Esophagus squamous epithelium (tissue), 5 donors: ENCODE measurements around the gene GGCT. TPM values are rescaled to one million over a fixed set of nuclear protein-coding genes. Genes with fewer than 3 reads are reported as not detected.

Experiments
- DNase-seq: peaks from one replicate; lab custom pipeline; 2025; lab: John Stamatoyannopoulos, UW
- H3K27ac ChIP-seq, 4 donors: fragments of 200-600 bp; sonication (generic); one replicate each; pipeline ENCODE4 v1.5.1; 2016 to 2019; ENCODE audit warnings: mild to moderate bottlenecking in 1 of 4
- H3K27me3 ChIP-seq, 4 donors: fragments of 200-600 bp; sonication (generic); 1 replicate in 3 of 4; 2 replicates in 1 of 4; pipeline versions ENCODE4 v1.5.1 to v1.6.0; 2017 to 2021; ENCODE audit warnings: antibody characterized with exemption in 1 of 4
- H3K36me3 ChIP-seq, 3 donors: fragments of 200-600 bp; sonication (generic); one replicate each; pipeline ENCODE4 v1.5.1; 2016 to 2019
- H3K4me1 ChIP-seq, 3 donors: fragments of 200-600 bp; sonication (generic); one replicate each; pipeline ENCODE4 v1.5.1; 2017 to 2019
- H3K4me3 ChIP-seq, 4 donors: fragments of 200-600 bp; sonication (generic); 1 replicate in 3 of 4; 2 replicates in 1 of 4; pipeline ENCODE4 v1.5.1; 2016 to 2019; ENCODE audit warnings: mild to moderate bottlenecking in 2 of 4, moderate library complexity in 1 of 4
- H3K9me3 ChIP-seq, 3 donors: fragments of 200-600 bp; sonication (generic); one replicate each; pipeline ENCODE4 v1.5.1; 2016 to 2019
- CTCF ChIP-seq, 6 experiments: fragments of 450-650 bp in 4 of 6; fragments of 200-600 bp in 2 of 6; sonication (generic) in 2 of 6; IDR thresholded peaks; one replicate each; pipeline ENCODE4 v1.5.1; 2016 to 2019; ENCODE audit warnings: antibody characterized with exemption in 6 of 6, mild to moderate bottlenecking in 4 of 6, moderate library complexity in 4 of 6
- POLR2A ChIP-seq, 4 donors: fragments of 450-650 bp; IDR thresholded peaks; one replicate each; pipeline ENCODE4 v1.6.1; 2017; ENCODE audit warnings: antibody characterized with exemption in 4 of 4, mild to moderate bottlenecking in 4 of 4, moderate library complexity in 3 of 4
- WGBS, 2 donors: methylation state at CpG; one replicate each; pipeline ENCODE4 v1.1.5; 2018; 5-methylcytosine and 5-hydroxymethylcytosine counted together
- intact Hi-C: fragments of 100-400 bp; cut with DNase I; formaldehyde crosslinking; loops from one replicate; pipeline ENCODE4 v1.15.0; 2022
- total RNA-seq, 4 donors: library from RNA; depleted of rRNA; stranded (reverse); fragments of >200 nt; gene quantifications; one replicate each; pipeline ENCODE4 v1.1.0, GENCODE V29; 2016
- donor health status: DM: yes; HTN: yes; CAD: no.

The GGCT gene
- total RNA-seq, 4 donors from 2014 or later = 42.3 to 74.9 (median 63.9) TPM

- peaks cover 17 to 48% (median 35%) of the 10 kb centered on the region in 3 donors for H3K4me1 ChIP-seq
- peaks cover 0 to 9% (median 0%) of the 10 kb centered on the region in 3 donors for H3K36me3 ChIP-seq
- H3K27me3 ChIP-seq = no peaks in the 10 kb centered on the region
- 72 to 78% methylated on average over 14 of the region's 14 CpGs for WGBS, 2 donors
- TF ChIP-seq POLR2A (IDR thresholded peaks at IDR 0.05) (no peak), CTCF (IDR thresholded peaks at IDR 0.05) (no peak)
- no peaks in the 10 kb centered on the region for H3K9me3 ChIP-seq
- H3K4me3 ChIP-seq = peak overlapping the region; percentile 52 to 79 (median 76)
- no peak for DNase-seq
- intact Hi-C loops = no loop called here
- peak overlapping the region; percentile 88 to 98 (median 92) for H3K27ac ChIP-seq
These were observed 25.2 kb downstream of the GGCT start for GRCh38 chr7:30479202-30480120.

- peak within 1 kb of the TSS; percentile 88 to 98 (median 92) for H3K27ac ChIP-seq
- H3K27me3 ChIP-seq = no peaks in the 10 kb centered on the region
- DNase-seq = no peak
- H3K4me1 ChIP-seq = peaks cover 17 to 57% (median 35%) of the 10 kb centered on the region in 3 donors
- peak in 3 of 6 experiments; percentile 16 to 37 (median 18) for TF ChIP-seq CTCF (IDR thresholded peaks at IDR 0.05)
- TF ChIP-seq POLR2A (IDR thresholded peaks at IDR 0.05) = peak in 2 of 4 donors; percentile 74 to 82
- intact Hi-C loops = no loop called here
- WGBS, 2 donors = 0% methylated on average over 8 to 14 of the region's 77 CpGs
- H3K9me3 ChIP-seq = no peaks in the 10 kb centered on the region
- H3K4me3 ChIP-seq = peak within 1 kb of the TSS; percentile 52 to 79 (median 76)
- peaks cover 0 to 11% (median 0%) of the 10 kb centered on the region in 3 donors for H3K36me3 ChIP-seq
These were observed 26.1 kb downstream of the GGCT start, which contains the start of gene NOD1 for GRCh38 chr7:30478349-30479201. TSS of gene NOD1 (minus strand) at chr7:30478784. CDS start at chr7:30456921, 21,863 bp downstream.

GRCh38 chr7:30476459-30477145, 28.0 kb downstream of the GGCT start:
- 76 to 83% methylated on average over 8 to 10 of the region's 10 CpGs for WGBS, 2 donors
- H3K27ac ChIP-seq = peak overlapping the region in 3 of 4 donors; percentile 50 to 98 (median 94)
- no peak overlapping the region for H3K4me3 ChIP-seq
- TF ChIP-seq CTCF (IDR thresholded peaks at IDR 0.05) (no peak), POLR2A (IDR thresholded peaks at IDR 0.05) (no peak)
- DNase-seq = no peak
- H3K4me1 ChIP-seq = peaks cover 17 to 77% (median 52%) of the 10 kb centered on the region in 3 donors
- H3K9me3 ChIP-seq = no peaks in the 10 kb centered on the region
- intact Hi-C loops = no loop called here
- no peaks in the 10 kb centered on the region for H3K27me3 ChIP-seq
- H3K36me3 ChIP-seq = peaks cover 0 to 11% (median 0%) of the 10 kb centered on the region in 3 donors

- H3K9me3 ChIP-seq = no peaks in the 10 kb centered on the region
- H3K36me3 ChIP-seq = peaks cover 0 to 11% (median 0%) of the 10 kb centered on the region in 3 donors
- peak overlapping the region in 3 of 4 donors; percentile 1 to 71 (median 51) for H3K27ac ChIP-seq
- intact Hi-C loops = no loop called here
- DNase-seq = no peak
- peaks cover 27 to 87% (median 57%) of the 10 kb centered on the region in 3 donors for H3K4me1 ChIP-seq
- 48 to 68% methylated on average over 4 to 6 of the region's 6 CpGs for WGBS, 2 donors
- TF ChIP-seq POLR2A (IDR thresholded peaks at IDR 0.05) = no peak
- TF ChIP-seq CTCF (IDR thresholded peaks at IDR 0.05) = no peak
- H3K4me3 ChIP-seq = no peak overlapping the region
- no peaks in the 10 kb centered on the region for H3K27me3 ChIP-seq
These were observed 29.0 kb downstream of the GGCT start for GRCh38 chr7:30475580-30475979.
